ENCODE measurements around the gene AUTS2. TPM values are rescaled to one million over a fixed set of nuclear protein-coding genes. Genes with fewer than 3 reads are reported as not detected.

AUTS2 gene
- total and polyA plus RNA-seq, 2 donors (not counting 1 experiment from before 2014, with no cell fraction given) = 0.60 to 9.1 TPM

DNA sequence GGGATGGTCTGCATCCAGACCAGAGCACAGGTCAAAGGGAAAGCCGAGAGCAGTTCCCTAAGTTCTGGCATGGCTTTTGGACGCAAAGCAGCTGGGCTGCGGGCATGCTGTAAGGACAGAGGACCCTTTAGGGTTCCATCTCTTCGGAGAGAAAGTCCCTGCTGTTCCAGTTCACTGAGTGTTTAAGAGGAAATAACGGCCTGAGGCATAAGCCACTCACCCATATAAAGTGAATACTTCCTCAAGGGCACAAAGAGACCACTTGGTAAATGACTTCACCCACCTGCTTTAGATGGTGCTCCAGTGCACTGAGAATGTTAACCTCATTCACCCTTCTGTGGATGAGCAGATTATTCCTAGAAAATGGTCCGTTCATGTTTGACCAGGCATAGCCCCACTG is 946.9 kb downstream of the AUTS2 start:
- Histone ChIP-seq H3K27ac (ENCODE audit: insufficient read depth, low read length) (no peak overlapping the region), H3K4me2 (ENCODE audit: extremely low read depth, insufficient read depth, low read length) (no peak overlapping the region), H3K27me3 (ENCODE audit: control insufficient read depth, insufficient read depth, low read length) (no peaks in the 10 kb centered on the region), H3K4me1 (ENCODE audit: control insufficient read depth, extremely low read depth, insufficient read depth, low read length) (no peaks in the 10 kb centered on the region), H3K36me3 (ENCODE audit: control insufficient read depth, insufficient read depth, low read length) (no peaks in the 10 kb centered on the region), H3K4me3 (replicated peaks in 1 of 4; ENCODE audit: control extremely low read depth in 1 of 4, insufficient read depth in 1 of 4, low read depth in 3 of 4, low read length in 4 of 4) (no peak overlapping the region), H4K20me1 (ENCODE audit: control insufficient read depth, extremely low read depth, insufficient read depth, low read length) (no peaks in the 10 kb centered on the region), H2AFZ (ENCODE audit: low read length) (no peak overlapping the region), H3K9ac (ENCODE audit: insufficient read depth, low read length) (no peak overlapping the region), H3K9me3 (ENCODE audit: control insufficient read depth, insufficient read depth, low read depth, low read length) (no peaks in the 10 kb centered on the region), H3K79me2 (ENCODE audit: control insufficient read depth, insufficient read depth, low read length) (no peaks in the 10 kb centered on the region)
- DNase-seq (ENCODE audit: low read depth in 2 of 2) = no peak
- TF ChIP-seq EZH2 (IDR thresholded peaks at IDR 0.05; ENCODE audit: low read length, missing control alignments) = no peak

DNA sequence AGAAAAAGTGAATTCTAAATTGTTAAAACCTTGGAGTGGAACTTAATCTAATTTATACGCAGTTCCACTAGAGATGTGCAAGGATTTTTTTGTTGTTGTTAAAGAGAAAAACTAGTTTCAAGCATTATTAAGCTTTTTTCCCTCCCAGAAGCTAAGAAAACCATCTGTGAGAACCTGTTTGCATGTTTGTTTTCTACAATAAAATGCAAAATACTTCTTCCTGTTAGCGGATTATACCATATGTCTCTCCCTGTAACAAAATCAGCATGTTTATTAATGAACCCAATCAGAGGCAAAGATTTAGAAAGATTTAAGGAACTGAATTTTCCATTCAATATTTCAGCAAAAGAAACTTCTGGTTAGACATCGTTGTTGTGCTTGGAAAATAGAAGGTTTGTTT is 953.9 kb downstream of the AUTS2 start:
- Histone ChIP-seq H3K4me1 (ENCODE audit: control insufficient read depth, extremely low read depth, insufficient read depth, low read length) (no peaks in the 10 kb centered on the region), H3K4me3 (replicated peaks in 1 of 4; ENCODE audit: control extremely low read depth in 1 of 4, insufficient read depth in 1 of 4, low read depth in 3 of 4, low read length in 4 of 4) (no peak overlapping the region), H3K4me2 (ENCODE audit: extremely low read depth, insufficient read depth, low read length) (no peak overlapping the region), H3K27me3 (ENCODE audit: control insufficient read depth, insufficient read depth, low read length) (no peaks in the 10 kb centered on the region), H3K79me2 (ENCODE audit: control insufficient read depth, insufficient read depth, low read length) (no peaks in the 10 kb centered on the region), H3K9ac (ENCODE audit: insufficient read depth, low read length) (no peak overlapping the region), H3K27ac (ENCODE audit: insufficient read depth, low read length) (no peak overlapping the region), H2AFZ (ENCODE audit: low read length) (no peak overlapping the region), H3K9me3 (ENCODE audit: control insufficient read depth, insufficient read depth, low read depth, low read length) (no peaks in the 10 kb centered on the region), H4K20me1 (ENCODE audit: control insufficient read depth, extremely low read depth, insufficient read depth, low read length) (no peaks in the 10 kb centered on the region), H3K36me3 (ENCODE audit: control insufficient read depth, insufficient read depth, low read length) (no peaks in the 10 kb centered on the region)
- TF ChIP-seq, protein P1, sequence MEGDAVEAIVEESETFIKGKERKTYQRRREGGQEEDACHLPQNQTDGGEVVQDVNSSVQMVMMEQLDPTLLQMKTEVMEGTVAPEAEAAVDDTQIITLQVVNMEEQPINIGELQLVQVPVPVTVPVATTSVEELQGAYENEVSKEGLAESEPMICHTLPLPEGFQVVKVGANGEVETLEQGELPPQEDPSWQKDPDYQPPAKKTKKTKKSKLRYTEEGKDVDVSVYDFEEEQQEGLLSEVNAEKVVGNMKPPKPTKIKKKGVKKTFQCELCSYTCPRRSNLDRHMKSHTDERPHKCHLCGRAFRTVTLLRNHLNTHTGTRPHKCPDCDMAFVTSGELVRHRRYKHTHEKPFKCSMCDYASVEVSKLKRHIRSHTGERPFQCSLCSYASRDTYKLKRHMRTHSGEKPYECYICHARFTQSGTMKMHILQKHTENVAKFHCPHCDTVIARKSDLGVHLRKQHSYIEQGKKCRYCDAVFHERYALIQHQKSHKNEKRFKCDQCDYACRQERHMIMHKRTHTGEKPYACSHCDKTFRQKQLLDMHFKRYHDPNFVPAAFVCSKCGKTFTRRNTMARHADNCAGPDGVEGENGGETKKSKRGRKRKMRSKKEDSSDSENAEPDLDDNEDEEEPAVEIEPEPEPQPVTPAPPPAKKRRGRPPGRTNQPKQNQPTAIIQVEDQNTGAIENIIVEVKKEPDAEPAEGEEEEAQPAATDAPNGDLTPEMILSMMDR (conservative IDR thresholded peaks at IDR 0.05 in 1 of 2, IDR thresholded peaks at IDR 0.05 in 1 of 2; ENCODE audit: low read depth in 1 of 2, low read length in 2 of 2) = no peak
- TF ChIP-seq EZH2 (IDR thresholded peaks at IDR 0.05; ENCODE audit: low read length, missing control alignments) = no peak
- no peak for DNase-seq (ENCODE audit: low read depth in 2 of 2)

- Histone ChIP-seq H3K9me3 (ENCODE audit: control insufficient read depth, insufficient read depth, low read depth, low read length) (no peaks in the 10 kb centered on the region), H3K4me2 (ENCODE audit: extremely low read depth, insufficient read depth, low read length) (no peak overlapping the region), H3K79me2 (ENCODE audit: control insufficient read depth, insufficient read depth, low read length) (no peaks in the 10 kb centered on the region), H3K9ac (ENCODE audit: insufficient read depth, low read length) (no peak overlapping the region), H3K27me3 (ENCODE audit: control insufficient read depth, insufficient read depth, low read length) (no peaks in the 10 kb centered on the region), H2AFZ (ENCODE audit: low read length) (no peak overlapping the region), H4K20me1 (ENCODE audit: control insufficient read depth, extremely low read depth, insufficient read depth, low read length) (no peaks in the 10 kb centered on the region), H3K27ac (ENCODE audit: insufficient read depth, low read length) (no peak overlapping the region), H3K4me1 (ENCODE audit: control insufficient read depth, extremely low read depth, insufficient read depth, low read length) (no peaks in the 10 kb centered on the region), H3K4me3 (replicated peaks in 1 of 4; ENCODE audit: control extremely low read depth in 1 of 4, insufficient read depth in 1 of 4, low read depth in 3 of 4, low read length in 4 of 4) (no peak overlapping the region), H3K36me3 (ENCODE audit: control insufficient read depth, insufficient read depth, low read length) (no peaks in the 10 kb centered on the region)
- peak in 1 of 2 donors; percentile 35 for DNase-seq (ENCODE audit: low read depth in 2 of 2)
- TF ChIP-seq, protein P1 (conservative IDR thresholded peaks at IDR 0.05 in 1 of 2, IDR thresholded peaks at IDR 0.05 in 1 of 2; ENCODE audit: low read depth in 1 of 2, low read length in 2 of 2) = no peak
- no peak for TF ChIP-seq EZH2 (IDR thresholded peaks at IDR 0.05; ENCODE audit: low read length, missing control alignments)
Observed at GRCh38 chr7:70553364-70553763, 955.1 kb downstream of the AUTS2 start.
